IPS DF 6.9 (cell line): ENCODE data around the gene ONECUT1.

Experiments
- DNase-seq: peaks from one replicate; pipeline ENCODE4 v3.0.0-alpha.2; 2013; ENCODE audit warnings: low read depth, low spot score
- H3K27ac ChIP-seq: one replicate; pipeline ENCODE4 v1.5.1; 2013; ENCODE audit warnings: low read length, control low read depth
- H3K27me3 ChIP-seq: 2 replicates; pipeline ENCODE4 v1.6.1; 2013; ENCODE audit warnings: mild to moderate bottlenecking, low read length; ENCODE audit not compliant: control insufficient read depth, insufficient read depth
- H3K36me3 ChIP-seq: 2 replicates; pipeline ENCODE4 v1.6.1; 2013; ENCODE audit warnings: low read length; ENCODE audit not compliant: control insufficient read depth, insufficient read depth
- H3K4me1 ChIP-seq: 2 replicates; pipeline ENCODE4 v1.6.1; 2013; ENCODE audit warnings: low read length; ENCODE audit not compliant: control insufficient read depth, insufficient read depth
- H3K4me3 ChIP-seq: 2 replicates; pipeline ENCODE4 v1.5.1; 2013; ENCODE audit warnings: mild to moderate bottlenecking, low read length
- H3K9me3 ChIP-seq: 2 replicates; pipeline ENCODE4 v1.6.1; 2013; ENCODE audit warnings: low read length, inconsistent platforms; ENCODE audit not compliant: control insufficient read depth, insufficient read depth
- WGBS: extraction: QIAGEN DNeasy Blood & Tissue Kit; methylation state at CpG from one replicate; pipeline ENCODE4 v1.1.7; 2013; ENCODE audit warnings: mixed read lengths, missing lambda C conversion rate; ENCODE audit not compliant: insufficient read length, insufficient coverage; 5-methylcytosine and 5-hydroxymethylcytosine counted together

The ONECUT1 gene

GRCh38 chr15:52780172-52780980 is 9.8 kb downstream of the ONECUT1 start:
- H3K27ac ChIP-seq: no peak overlapping the region
- no peaks in the 10 kb centered on the region for H3K9me3 ChIP-seq
- no peak for DNase-seq
- no peaks in the 10 kb centered on the region for H3K36me3 ChIP-seq
- peaks cover 16% of the 10 kb centered on the region for H3K27me3 ChIP-seq
- H3K4me1 ChIP-seq: peaks cover 6% of the 10 kb centered on the region
- WGBS: no CpG with 5 or more reads among the region's 18 CpGs
- H3K4me3 ChIP-seq: no peak overlapping the region

- Histone ChIP-seq H3K4me3 (no peak overlapping the region), H3K4me1 (peaks cover 3% of the 10 kb centered on the region; the same call in 1 of the 2 replicates), H3K9me3 (no peaks in the 10 kb centered on the region), H3K36me3 (no peaks in the 10 kb centered on the region), H3K27me3 (peaks cover 2% of the 10 kb centered on the region; the same call in 1 of the 2 replicates), H3K27ac (no peak overlapping the region)
- no peak for DNase-seq
- no CpG with 5 or more reads among the region's 1 CpG for whole genome bisulfite sequencing
These were observed 11.7 kb downstream of the ONECUT1 start for GRCh38 chr15:52778457-52778856.

GRCh38 chr15:52772766-52773165 is 17.4 kb downstream of the ONECUT1 start:
- H3K4me3 ChIP-seq: no peak overlapping the region
- DNase-seq: no peak
- WGBS: no CpG with 5 or more reads among the region's 5 CpGs
- H3K27me3 ChIP-seq: no peaks in the 10 kb centered on the region
- no peaks in the 10 kb centered on the region for H3K4me1 ChIP-seq
- no peaks in the 10 kb centered on the region for H3K36me3 ChIP-seq
- no peak overlapping the region for H3K27ac ChIP-seq
- no peaks in the 10 kb centered on the region for H3K9me3 ChIP-seq

- no peaks in the 10 kb centered on the region for H3K4me1 ChIP-seq
- no peaks in the 10 kb centered on the region for H3K9me3 ChIP-seq
- no peaks in the 10 kb centered on the region for H3K36me3 ChIP-seq
- WGBS: no CpG with 5 or more reads among the region's 3 CpGs
- no peak for DNase-seq
- no peak overlapping the region for H3K27ac ChIP-seq
- no peaks in the 10 kb centered on the region for H3K27me3 ChIP-seq
- no peak overlapping the region for H3K4me3 ChIP-seq
These were observed 24.4 kb downstream of the ONECUT1 start for GRCh38 chr15:52765785-52766184.

GRCh38 chr15:52764731-52765130 is 25.4 kb downstream of the ONECUT1 start:
- DNase-seq: no peak
- no peaks in the 10 kb centered on the region for H3K4me1 ChIP-seq
- H3K36me3 ChIP-seq: no peaks in the 10 kb centered on the region
- H3K27me3 ChIP-seq: no peaks in the 10 kb centered on the region
- H3K27ac ChIP-seq: no peak overlapping the region
- no peak overlapping the region for H3K4me3 ChIP-seq
- WGBS: no CpG with 5 or more reads among the region's 5 CpGs
- no peaks in the 10 kb centered on the region for H3K9me3 ChIP-seq

GRCh38 chr15:52762621-52763020 is 27.5 kb downstream of the ONECUT1 start:
- Histone ChIP-seq H3K27me3 (no peaks in the 10 kb centered on the region), H3K4me3 (no peak overlapping the region), H3K36me3 (no peaks in the 10 kb centered on the region), H3K9me3 (no peaks in the 10 kb centered on the region), H3K27ac (no peak overlapping the region), H3K4me1 (no peaks in the 10 kb centered on the region)
- no peak for DNase-seq
- WGBS: no CpG with 5 or more reads among the region's 5 CpGs

- Histone ChIP-seq H3K36me3 (no peaks in the 10 kb centered on the region; the same call in 1 of the 2 replicates), H3K9me3 (no peaks in the 10 kb centered on the region), H3K27ac (no peak overlapping the region), H3K4me1 (no peaks in the 10 kb centered on the region), H3K27me3 (no peaks in the 10 kb centered on the region), H3K4me3 (no peak overlapping the region)
- no peak for DNase-seq
- WGBS: no CpG with 5 or more reads among the region's 1 CpG
These were observed 29.6 kb downstream of the ONECUT1 start for GRCh38 chr15:52760562-52760961.

- no peak overlapping the region for H3K4me3 ChIP-seq
- H3K27ac ChIP-seq: no peak overlapping the region
- no peaks in the 10 kb centered on the region for H3K9me3 ChIP-seq
- no CpG with 5 or more reads among the region's 6 CpGs for WGBS
- H3K27me3 ChIP-seq: no peaks in the 10 kb centered on the region
- no peak for DNase-seq
- no peaks in the 10 kb centered on the region; the same call in 1 of the 2 replicates for H3K36me3 ChIP-seq
- no peaks in the 10 kb centered on the region for H3K4me1 ChIP-seq
These were observed 30.2 kb downstream of the ONECUT1 start for GRCh38 chr15:52759969-52760368.

GRCh38 chr15:52757496-52757895 is 32.6 kb downstream of the ONECUT1 start:
- no CpG with 5 or more reads among the region's 6 CpGs for WGBS

GRCh38 chr15:52751522-52751921 is 38.6 kb downstream of the ONECUT1 start:
- no peaks in the 10 kb centered on the region for H3K27me3 ChIP-seq
- no peak overlapping the region for H3K27ac ChIP-seq
- no peaks in the 10 kb centered on the region for H3K36me3 ChIP-seq
- H3K4me3 ChIP-seq: no peak overlapping the region
- no CpG with 5 or more reads among the region's 2 CpGs for WGBS
- no peaks in the 10 kb centered on the region; the same call in 1 of the 2 replicates for H3K4me1 ChIP-seq
- no peaks in the 10 kb centered on the region for H3K9me3 ChIP-seq
- DNase-seq: no peak

More at GRCh38 chr15:52757496-52757895, 32.6 kb downstream of the ONECUT1 start:
- Histone ChIP-seq H3K27ac (no peak overlapping the region), H3K36me3 (no peaks in the 10 kb centered on the region; the same call in 1 of the 2 replicates), H3K27me3 (no peaks in the 10 kb centered on the region), H3K9me3 (no peaks in the 10 kb centered on the region), H3K4me1 (no peaks in the 10 kb centered on the region; the same call in 1 of the 2 replicates), H3K4me3 (no peak overlapping the region)
- DNase-seq: no peak

GRCh38 chr15:52749258-52749657 is 40.9 kb downstream of the ONECUT1 start:
- peaks cover 2% of the 10 kb centered on the region; the same call in 1 of the 2 replicates for H3K4me1 ChIP-seq
- no CpG with 5 or more reads among the region's 4 CpGs for WGBS

More at GRCh38 chr15:52749258-52749657, 40.9 kb downstream of the ONECUT1 start:
- Histone ChIP-seq H3K36me3 (no peaks in the 10 kb centered on the region), H3K9me3 (no peaks in the 10 kb centered on the region), H3K27me3 (no peaks in the 10 kb centered on the region), H3K27ac (no peak overlapping the region), H3K4me3 (no peak overlapping the region)
- DNase-seq: no peak
